ENCODE measurements around the gene GALNT11.
"Not testable (repeated sequence)": the region's sequence is repeated elsewhere in the genome, so short reads cannot be mapped to it uniquely, and the experiment has no call there.

The GALNT11 gene

DNA sequence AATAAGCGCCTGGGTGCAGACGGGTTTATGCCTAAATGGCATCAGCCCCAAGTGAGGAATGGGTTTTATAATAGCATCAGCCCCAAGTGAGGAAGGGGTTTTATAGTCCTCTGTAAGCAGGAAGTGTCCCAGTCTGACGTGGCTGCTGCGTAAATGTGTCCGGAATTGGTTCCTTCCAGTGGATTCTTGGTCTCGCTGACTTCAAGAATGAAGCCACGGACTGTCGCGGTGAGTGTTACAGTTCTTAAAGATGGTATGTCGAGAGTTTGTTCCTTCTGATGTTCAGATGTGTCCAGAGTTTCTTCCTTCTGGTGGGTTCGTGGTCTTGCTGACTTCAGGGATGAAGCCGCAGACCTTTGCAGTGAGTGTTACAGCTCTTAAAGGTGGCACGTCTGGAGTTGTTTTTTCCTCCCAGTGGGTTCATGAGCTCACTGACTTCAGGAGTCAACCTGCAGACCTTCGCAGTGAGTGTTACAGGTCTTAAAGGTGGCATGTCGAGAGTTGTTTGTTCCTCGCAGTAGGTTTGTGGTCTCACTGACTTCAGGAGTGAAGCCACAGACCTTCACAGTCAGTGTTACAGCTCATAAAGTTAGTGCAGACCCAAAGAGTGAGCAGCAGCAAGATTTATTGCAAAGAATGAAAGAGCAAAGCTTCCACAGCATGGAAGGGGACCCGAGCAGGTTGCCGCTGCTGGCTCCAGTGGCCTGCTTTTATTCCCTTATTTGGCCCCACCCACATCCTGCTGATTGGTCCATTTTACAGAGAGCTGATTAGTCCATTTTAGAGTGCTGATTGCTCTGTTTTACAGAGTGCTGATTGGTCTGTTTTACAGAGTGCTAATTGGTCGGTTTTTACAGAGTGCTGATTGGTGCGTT is 2.3 kb downstream of the GALNT11 start:
- DNase-seq = not testable (repeated sequence)

- peak; percentile 26 for DNase-seq
These were observed 4.6 kb downstream of the GALNT11 start for GRCh38 chr7:152030059-152030458.

DNA sequence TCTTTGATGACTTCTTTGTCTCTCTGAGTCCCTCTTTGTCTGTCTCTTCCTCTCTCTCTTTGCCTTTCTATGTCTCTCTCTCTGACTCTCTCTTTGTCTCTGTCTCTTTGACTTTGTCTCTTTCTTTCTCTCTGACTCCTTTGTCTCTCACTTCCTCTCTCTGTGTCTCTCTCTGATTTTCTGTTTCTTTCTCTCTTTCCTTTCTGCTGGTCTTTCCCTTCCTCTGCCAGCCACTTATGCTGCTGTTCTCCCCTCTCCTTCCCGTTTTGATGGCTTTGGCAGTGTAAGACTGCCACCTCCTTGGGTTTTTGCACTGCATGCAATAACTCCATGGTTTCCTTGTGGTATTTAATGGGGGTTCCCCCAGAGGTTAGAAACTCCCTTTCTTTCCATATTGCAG is 5.2 kb downstream of the GALNT11 start:
- DNase-seq = not testable (repeated sequence)

DNA sequence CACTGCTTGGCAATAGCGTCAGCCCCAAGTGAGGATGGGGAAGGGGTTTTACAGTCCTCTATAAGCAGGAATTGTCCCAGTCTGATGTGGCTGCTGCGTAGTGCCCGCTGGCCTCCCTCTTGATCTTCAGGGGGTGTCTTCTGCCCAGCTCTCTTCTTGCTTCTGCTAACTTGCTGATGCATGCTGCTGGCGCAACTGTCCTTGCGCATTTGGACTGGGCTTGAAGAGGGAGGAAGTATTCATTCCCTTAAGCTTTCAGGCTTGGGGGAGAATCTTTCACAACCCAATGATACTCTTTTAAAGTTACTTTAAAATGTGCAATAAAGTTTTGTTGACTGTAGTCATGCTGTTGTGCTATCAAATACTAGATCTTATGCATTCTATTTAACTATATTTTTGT is 10.3 kb downstream of the GALNT11 start:
- no peak for DNase-seq

DNA sequence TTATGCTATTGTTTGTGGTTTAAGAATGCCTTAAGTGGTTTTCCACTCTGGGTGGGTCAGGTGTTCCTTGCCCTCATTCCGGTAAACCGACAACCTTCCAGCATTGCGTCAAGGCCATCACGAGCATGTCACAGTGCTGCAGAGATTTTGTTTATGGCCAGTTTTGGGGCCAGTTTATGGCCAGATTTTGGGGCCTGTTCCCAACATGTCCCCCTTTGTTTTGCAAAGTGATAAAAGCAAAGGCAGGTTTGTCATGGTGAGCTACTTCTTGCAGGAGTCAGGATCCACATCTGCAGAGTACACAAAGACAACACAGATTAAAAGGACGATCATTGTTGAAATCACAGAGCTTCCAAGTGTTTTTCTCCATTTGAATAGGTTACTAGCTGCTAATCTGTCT is 12.9 kb downstream of the GALNT11 start:
- not testable (repeated sequence) for DNase-seq

DNA sequence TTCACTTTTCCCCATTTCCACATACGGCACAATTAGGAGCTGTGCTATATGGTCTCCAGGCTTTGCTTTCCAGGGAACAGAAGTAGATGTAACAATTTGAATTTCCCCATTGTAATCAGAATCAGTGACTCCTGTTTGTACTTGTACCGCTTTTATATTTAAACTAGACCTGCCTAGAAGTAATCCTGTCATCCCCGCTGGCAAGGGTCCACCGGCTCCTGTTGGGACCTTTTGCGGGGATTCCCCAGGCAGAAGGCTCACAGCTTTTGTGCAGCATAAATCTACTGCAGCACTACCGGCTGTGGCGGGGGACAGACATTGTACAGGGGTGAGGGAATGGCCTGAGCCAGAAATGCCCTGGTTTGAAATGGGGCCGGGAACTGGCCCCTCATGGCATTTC is 17.6 kb downstream of the GALNT11 start:
- not testable (repeated sequence) for DNase-seq

DNA sequence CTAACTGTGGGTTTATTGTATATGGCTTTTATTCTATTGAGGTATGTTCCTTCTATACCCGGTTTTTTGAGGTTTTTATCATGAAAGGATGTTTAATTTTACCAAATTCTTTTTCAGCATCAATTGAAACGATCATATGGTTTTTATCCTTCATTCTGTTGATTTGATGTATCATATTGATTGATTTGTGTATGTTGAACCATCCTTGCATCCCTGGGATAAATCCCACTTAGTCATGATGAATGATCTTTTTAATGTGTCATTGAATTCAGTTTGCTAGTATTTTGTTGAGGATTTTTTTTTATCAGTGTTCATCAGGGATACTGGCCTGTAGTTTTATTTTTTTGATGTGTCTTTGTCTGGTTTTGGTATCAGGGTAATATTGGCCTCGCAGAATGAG is 19.4 kb downstream of the GALNT11 start:
- not testable (repeated sequence) for DNase-seq

GRCh38 chr7:152046531-152046930 is 21.1 kb downstream of the GALNT11 start:
- no peak for DNase-seq

DNA sequence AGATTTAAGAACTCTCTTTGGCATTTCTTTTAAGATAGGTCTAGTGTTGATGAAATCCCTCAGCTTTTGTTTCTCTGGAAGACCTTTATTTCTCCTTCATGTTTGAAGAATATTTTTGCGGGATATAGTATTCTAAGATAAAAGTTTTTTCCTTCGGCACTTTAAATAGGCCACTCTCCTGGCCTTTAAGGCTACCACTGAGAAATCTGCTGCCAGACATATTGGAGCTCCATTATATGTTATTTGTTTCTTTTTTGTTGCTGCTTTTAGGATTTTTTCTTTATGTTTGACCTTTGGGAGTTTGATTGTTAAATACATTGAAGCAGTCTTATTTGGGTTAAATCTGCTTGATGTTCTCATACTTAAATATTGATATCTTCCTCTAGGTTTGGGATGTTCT is 22.6 kb downstream of the GALNT11 start:
- DNase-seq = no peak

GRCh38 chr7:152050547-152050971 is 25.1 kb downstream of the GALNT11 start:
- no peak for DNase-seq

- no peak for DNase-seq
These were observed 26.5 kb downstream of the GALNT11 start for GRCh38 chr7:152051968-152052367.

- DNase-seq = no peak
These were observed 27.3 kb downstream of the GALNT11 start for GRCh38 chr7:152052771-152053170.

GRCh38 chr7:152054367-152055230 is 29.1 kb downstream of the GALNT11 start:
- no peak for DNase-seq

DNA sequence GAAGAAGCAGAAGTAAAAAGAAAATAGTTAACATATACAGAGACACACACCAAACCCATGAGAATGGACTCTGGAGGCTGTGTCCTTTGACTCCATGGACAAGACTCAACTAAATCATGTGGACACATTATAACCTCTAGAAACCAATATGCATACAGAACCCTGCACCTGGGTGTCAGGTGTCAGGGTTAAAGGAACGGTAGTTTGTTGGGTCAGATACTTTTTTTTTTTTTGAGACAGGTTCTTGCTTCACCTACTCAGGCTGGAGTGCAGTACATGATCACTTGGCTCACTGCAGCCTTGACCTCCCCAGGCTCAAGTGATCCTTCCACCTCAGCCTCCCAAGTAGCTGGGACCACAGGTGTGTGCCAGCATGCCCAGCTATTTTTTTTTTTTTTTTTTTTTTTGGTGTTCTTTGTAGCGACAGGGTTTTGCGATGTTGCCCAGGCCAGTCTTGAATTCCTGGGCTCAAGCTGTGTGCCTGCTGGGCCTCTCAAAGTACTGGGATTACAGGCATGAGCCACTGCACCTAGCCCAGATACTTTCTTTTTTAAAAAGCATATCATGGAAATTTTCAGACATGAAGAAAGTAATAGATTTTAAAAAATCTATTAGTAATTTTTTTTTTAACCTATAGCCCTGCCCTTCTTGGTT is 31.3 kb downstream of the GALNT11 start:
- no peak for DNase-seq

GRCh38 chr7:152059311-152059710 is 33.8 kb downstream of the GALNT11 start:
- no peak for DNase-seq

GRCh38 chr7:152061086-152061485 is 35.6 kb downstream of the GALNT11 start:
- DNase-seq = not testable (repeated sequence)

GRCh38 chr7:152063192-152063591 is 37.7 kb downstream of the GALNT11 start:
- DNase-seq = not testable (repeated sequence)

DNA sequence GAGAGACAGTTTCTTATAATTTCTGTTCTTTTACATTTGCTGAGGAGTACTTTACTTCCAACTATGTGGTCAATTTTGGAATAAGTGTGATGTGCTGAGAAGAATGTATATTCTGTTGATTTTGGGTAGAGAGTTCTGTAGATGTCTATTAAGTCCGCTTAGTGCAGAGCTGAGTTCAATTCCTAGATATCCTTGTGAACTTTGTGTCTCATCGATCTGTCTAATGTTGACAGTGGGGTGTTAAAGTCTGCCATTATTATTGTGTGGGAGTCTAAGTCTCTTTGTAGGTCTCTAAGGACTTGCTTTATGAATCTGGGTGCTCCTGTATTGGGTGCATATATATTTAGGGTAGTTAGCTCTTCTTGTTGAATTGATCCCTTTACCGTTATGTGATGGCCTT is 38.3 kb downstream of the GALNT11 start:
- not testable (repeated sequence) for DNase-seq

DNA sequence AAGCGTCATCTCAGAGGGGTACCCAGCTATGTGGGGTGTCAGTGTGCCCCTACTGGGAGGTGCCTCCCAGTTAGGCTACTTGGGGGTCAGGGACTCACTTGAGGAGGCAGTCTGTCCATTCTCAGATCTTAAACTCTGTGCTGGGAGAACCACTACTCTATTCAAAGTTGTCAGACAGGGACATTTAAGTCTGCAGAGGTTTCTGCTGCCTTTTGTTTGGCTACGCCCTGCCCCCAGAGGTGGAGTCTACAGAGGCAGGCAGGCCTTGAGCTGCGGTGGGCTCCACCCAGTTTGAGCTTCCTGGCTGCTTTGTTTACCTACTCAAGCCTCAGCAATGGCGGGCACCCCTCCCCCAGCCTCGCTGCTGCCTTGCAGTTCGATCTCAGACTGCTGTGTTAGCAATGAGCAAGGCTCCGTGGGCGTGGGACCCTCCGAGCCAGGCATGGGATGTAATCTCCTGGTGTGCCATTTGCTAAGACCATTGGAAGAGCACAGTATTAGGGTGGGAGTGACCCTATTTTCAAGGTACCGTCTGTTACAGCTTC is 40.4 kb downstream of the GALNT11 start:
- not testable (repeated sequence) for DNase-seq

GRCh38 chr7:152072421-152072820 is 46.9 kb downstream of the GALNT11 start:
- DNase-seq = no peak

- no peak for DNase-seq
These were observed 47.9 kb downstream of the GALNT11 start for GRCh38 chr7:152073352-152073751.

DNA sequence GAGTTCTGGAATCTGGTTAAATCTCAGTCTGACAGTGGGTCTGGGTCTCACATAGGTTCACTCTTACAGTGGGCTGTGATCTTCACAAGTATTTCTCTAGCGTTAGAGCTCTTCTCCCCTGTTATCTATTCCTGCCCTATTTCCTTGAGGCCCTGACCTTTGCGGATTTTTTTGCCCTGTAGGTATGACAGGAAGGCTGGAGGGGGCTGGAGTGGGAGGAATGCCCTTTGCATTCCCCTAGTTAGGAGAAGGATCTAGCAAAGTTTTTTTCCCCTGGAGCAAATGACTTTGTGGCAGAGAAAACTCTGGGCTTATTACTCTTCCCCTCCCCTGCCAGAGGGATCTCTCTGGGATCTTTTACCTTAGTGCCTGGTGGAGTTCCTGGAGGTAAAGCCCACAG is 49.2 kb downstream of the GALNT11 start:
- DNase-seq = no peak

DNA sequence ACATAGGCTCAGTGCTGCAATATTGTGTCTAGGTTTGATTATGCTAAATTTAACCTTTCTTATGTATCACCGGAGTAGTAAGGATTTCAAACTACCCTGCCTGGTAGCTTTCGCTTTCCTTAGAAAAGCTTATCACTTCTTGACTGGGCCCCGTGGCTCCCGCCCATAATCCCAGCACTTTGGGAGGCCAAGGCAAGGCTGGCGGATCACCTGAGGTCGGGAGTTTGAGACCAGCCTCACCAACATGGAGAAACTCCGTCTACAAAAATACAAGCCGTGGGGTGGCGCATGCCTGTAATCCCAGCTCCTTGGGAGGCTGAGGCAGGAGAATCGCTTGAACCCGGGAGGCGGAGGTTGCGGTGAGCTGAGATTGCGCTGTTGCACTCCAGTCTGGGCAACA is 49.9 kb downstream of the GALNT11 start:
- not testable (repeated sequence) for DNase-seq
